NCI-H2227 treated with DMSO at 0.1 percent for 48 hours (cell line): Measurements from ENCODE around the gene PSD4.
A peak's percentile ranks its signal among the peaks of the same experiment; 100 is the strongest.

ENCODE experiments used
- DNase-seq: peaks from one replicate; lab custom pipeline; 2025; lab: John Stamatoyannopoulos, UW

PSD4 gene

GRCh38 chr2:113207021-113207420 lies 33.2 kb downstream of the PSD4 start:
- no peak for DNase-seq

- no peak for DNase-seq
Observed at GRCh38 chr2:113208396-113208795, 34.6 kb downstream of the PSD4 start.

- DNase-seq = no peak
Observed at GRCh38 chr2:113209011-113209645, 35.4 kb downstream of the PSD4 start.

GRCh38 chr2:113209646-113210171 lies 35.9 kb downstream of the PSD4 start:
- DNase-seq = no peak

GRCh38 chr2:113211226-113212105 lies 37.7 kb downstream of the PSD4 start:
- no peak for DNase-seq

- DNase-seq = peak; percentile 42
Observed at GRCh38 chr2:113212245-113213060, 38.7 kb downstream of the PSD4 start.

GRCh38 chr2:113213061-113213930 lies 39.5 kb downstream of the PSD4 start:
- no peak for DNase-seq

GRCh38 chr2:113214141-113214540 lies 40.4 kb downstream of the PSD4 start:
- no peak for DNase-seq

- DNase-seq = no peak
Observed at GRCh38 chr2:113215056-113215455, 41.3 kb downstream of the PSD4 start.

GRCh38 chr2:113216321-113216720 lies 42.5 kb downstream of the PSD4 start:
- no peak for DNase-seq

GRCh38 chr2:113216891-113217454 lies 43.2 kb downstream of the PSD4 start:
- no peak for DNase-seq

- no peak for DNase-seq
Observed at GRCh38 chr2:113217455-113218282, 43.9 kb downstream of the PSD4 start.

GRCh38 chr2:113218283-113219091 lies 44.7 kb downstream of the PSD4 start:
- no peak for DNase-seq

GRCh38 chr2:113219092-113219441 lies 45.3 kb downstream of the PSD4 start:
- no peak for DNase-seq

- no peak for DNase-seq
Observed at GRCh38 chr2:113219525-113219888, 45.7 kb downstream of the PSD4 start.

- DNase-seq = no peak
Observed at GRCh38 chr2:113219889-113220641, 46.3 kb downstream of the PSD4 start.

- no peak for DNase-seq
Observed at GRCh38 chr2:113220970-113221708, 47.4 kb downstream of the PSD4 start.

GRCh38 chr2:113221846-113222245 lies 48.1 kb downstream of the PSD4 start:
- no peak for DNase-seq
